NCI-H1436 treated with DMSO at 0.1 percent for 48 hours (cell line): ENCODE measurements around the gene SLC4A1AP.

ENCODE experiments used
- DNase-seq: peaks from one replicate; lab custom pipeline; 2025; lab: John Stamatoyannopoulos, UW

The SLC4A1AP gene

GRCh38 chr2:27721335-27721734 lies 57.6 kb downstream of the SLC4A1AP start:
- DNase-seq: no peak

- no peak for DNase-seq
Measured at GRCh38 chr2:27721884-27722485, 58.3 kb downstream of the SLC4A1AP start.

GRCh38 chr2:27723372-27724144 lies 59.9 kb downstream of the SLC4A1AP start:
- no peak for DNase-seq

GRCh38 chr2:27724191-27724590 lies 60.5 kb downstream of the SLC4A1AP start:
- no peak for DNase-seq

GRCh38 chr2:27724905-27725701 lies 61.4 kb downstream of the SLC4A1AP start:
- DNase-seq: no peak

GRCh38 chr2:27727257-27727656 lies 63.6 kb downstream of the SLC4A1AP start:
- DNase-seq: no peak

- no peak for DNase-seq
Measured at GRCh38 chr2:27728081-27728858, 64.6 kb downstream of the SLC4A1AP start.

- no peak for DNase-seq
Measured at GRCh38 chr2:27729198-27729597, 65.5 kb downstream of the SLC4A1AP start.

- no peak for DNase-seq
Measured at GRCh38 chr2:27729614-27730013, 65.9 kb downstream of the SLC4A1AP start.

- DNase-seq: no peak
Measured at GRCh38 chr2:27730261-27730662, 66.6 kb downstream of the SLC4A1AP start.

- DNase-seq: no peak
Measured at GRCh38 chr2:27730980-27731691, 67.4 kb downstream of the SLC4A1AP start.

GRCh38 chr2:27734305-27734704 lies 70.6 kb downstream of the SLC4A1AP start:
- DNase-seq: no peak

- no peak for DNase-seq
Measured at GRCh38 chr2:27735263-27735904, 71.7 kb downstream of the SLC4A1AP start.

- DNase-seq: no peak
Measured at GRCh38 chr2:27736031-27736889, 72.6 kb downstream of the SLC4A1AP start.

- no peak for DNase-seq
Measured at GRCh38 chr2:27736890-27737204, 73.2 kb downstream of the SLC4A1AP start.

GRCh38 chr2:27737676-27738348 lies 74.1 kb downstream of the SLC4A1AP start:
- DNase-seq: no peak

- DNase-seq: no peak
Measured at GRCh38 chr2:27738349-27739057, 74.8 kb downstream of the SLC4A1AP start.

- no peak for DNase-seq
Measured at GRCh38 chr2:27739058-27739373, 75.3 kb downstream of the SLC4A1AP start.

- DNase-seq: no peak
Measured at GRCh38 chr2:27741673-27742072, 78.0 kb downstream of the SLC4A1AP start.
